Activated CD8-positive, alpha-beta memory T cell treated with anti-CD3 and anti-CD28 coated beads for 1 hour (primary cell): ENCODE data around the gene KCNJ6.
"Not testable (repeated sequence)": the region's sequence is repeated elsewhere in the genome, so short reads cannot be mapped to it uniquely, and the experiment has no call there.

Experiments used
- DNase-seq, 2 donors: peaks; one replicate each; pipeline ENCODE4 v3.0.0-alpha.2; 2020; ENCODE audit warnings: low read depth in 1 of 2; ENCODE audit errors: extremely low read depth in 1 of 2

KCNJ6 gene

GRCh38 chr21:37916310-37917051 lies at the start of gene KCNJ6:
Gene KCNJ6 (minus strand): TSS chr21:37916457. CDS start chr21:37840682, 75,775 bp downstream.
- DNase-seq = no peak

- no peak for DNase-seq
These were observed 49.0 kb upstream of the KCNJ6 start for GRCh38 chr21:37965088-37965805.

- no peak for DNase-seq
These were observed 42.3 kb upstream of the KCNJ6 start for GRCh38 chr21:37958537-37958936.

GRCh38 chr21:37956772-37957171 lies 40.5 kb upstream of the KCNJ6 start:
- DNase-seq = no peak

GRCh38 chr21:37945036-37945435 lies 28.8 kb upstream of the KCNJ6 start:
- no peak for DNase-seq

GRCh38 chr21:37944496-37944895 lies 28.2 kb upstream of the KCNJ6 start:
- no peak for DNase-seq

- no peak for DNase-seq
These were observed 24.4 kb upstream of the KCNJ6 start for GRCh38 chr21:37940691-37941090.

GRCh38 chr21:37939838-37940237 lies 23.6 kb upstream of the KCNJ6 start:
- DNase-seq = no peak

GRCh38 chr21:37939251-37939650 lies 23.0 kb upstream of the KCNJ6 start:
- no peak for DNase-seq

- no peak for DNase-seq
These were observed 21.4 kb upstream of the KCNJ6 start for GRCh38 chr21:37937668-37938067.

GRCh38 chr21:37936010-37936785 lies 19.9 kb upstream of the KCNJ6 start:
- no peak for DNase-seq

GRCh38 chr21:37932936-37933335 lies 16.7 kb upstream of the KCNJ6 start:
- no peak for DNase-seq

GRCh38 chr21:37927711-37928110 lies 11.5 kb upstream of the KCNJ6 start:
- no peak for DNase-seq

GRCh38 chr21:37921091-37921490 lies 4.8 kb upstream of the KCNJ6 start:
- no peak for DNase-seq

GRCh38 chr21:37920302-37920701 lies 4.0 kb upstream of the KCNJ6 start:
- not testable (repeated sequence) for DNase-seq

- no peak for DNase-seq
These were observed 1.4 kb upstream of the KCNJ6 start for GRCh38 chr21:37917612-37918011.

- DNase-seq = no peak
These were observed 332 bp downstream of the KCNJ6 start for GRCh38 chr21:37915941-37916309.

- no peak for DNase-seq
These were observed 753 bp downstream of the KCNJ6 start for GRCh38 chr21:37915497-37915911.

- no peak for DNase-seq
These were observed 3.6 kb downstream of the KCNJ6 start for GRCh38 chr21:37912616-37913015.

GRCh38 chr21:37909936-37910335 lies 6.3 kb downstream of the KCNJ6 start:
- DNase-seq = no peak

- no peak for DNase-seq
These were observed 7.6 kb downstream of the KCNJ6 start for GRCh38 chr21:37908691-37909090.

GRCh38 chr21:37907076-37907475 lies 9.2 kb downstream of the KCNJ6 start:
- no peak for DNase-seq
